ENCODE data around the gene KRT4.

KRT4 gene

GRCh38 chr12:52806169-52806811 is 7.6 kb downstream of the KRT4 start:
- Histone ChIP-seq H3K9me3 (ENCODE audit: control extremely low read depth in 1 of 5, control insufficient read depth in 4 of 5, insufficient read depth in 2 of 5, low read depth in 1 of 5, low read length in 4 of 5) (no peaks in the 10 kb centered on the region), H3K4me1 (ENCODE audit: control extremely low read depth in 1 of 4, control insufficient read depth in 4 of 4, insufficient read depth in 4 of 4, low read length in 3 of 4) (no peaks in the 10 kb centered on the region), H3K36me3 (ENCODE audit: control insufficient read depth in 4 of 4, insufficient read depth in 4 of 4, low read length in 3 of 4) (no peaks in the 10 kb centered on the region), H3K27me3 (replicated peaks in 2 of 5; ENCODE audit: control insufficient read depth in 4 of 5, insufficient read depth in 5 of 5, low read length in 4 of 5) (peaks cover 0 to 3% (median 0%) of the 10 kb centered on the region in 5 experiments), H3K4me3 (ENCODE audit: control insufficient read depth in 1 of 7, extremely low read depth in 1 of 7, insufficient read depth in 4 of 7, low read depth in 2 of 7, low read length in 6 of 7) (no peak overlapping the region), H3K27ac (ENCODE audit: insufficient read depth in 1 of 2, low read depth in 1 of 2, low read length in 2 of 2, poor library complexity in 1 of 2, severe bottlenecking in 2 of 2) (no peak overlapping the region)
- CTCF ChIA-PET, result no interaction called here
- DNase-seq, result no peak
- WGBS (ENCODE audit: insufficient coverage), result 100% methylated on average over 1 of the region's 3 CpGs
- POLR2A ChIA-PET, result no interaction called here

- POLR2A ChIA-PET, result no interaction called here
- CTCF ChIA-PET, result no interaction called here
- Histone ChIP-seq H3K27me3 (replicated peaks in 2 of 5; ENCODE audit: control insufficient read depth in 4 of 5, insufficient read depth in 5 of 5, low read length in 4 of 5) (peaks cover 0 to 2% (median 0%) of the 10 kb centered on the region in 5 experiments), H3K9me3 (ENCODE audit: control extremely low read depth in 1 of 5, control insufficient read depth in 4 of 5, insufficient read depth in 2 of 5, low read depth in 1 of 5, low read length in 4 of 5) (no peaks in the 10 kb centered on the region), H3K36me3 (ENCODE audit: control insufficient read depth in 4 of 4, insufficient read depth in 4 of 4, low read length in 3 of 4) (no peaks in the 10 kb centered on the region), H3K27ac (ENCODE audit: insufficient read depth in 1 of 2, low read depth in 1 of 2, low read length in 2 of 2, poor library complexity in 1 of 2, severe bottlenecking in 2 of 2) (no peak overlapping the region), H3K4me1 (ENCODE audit: control extremely low read depth in 1 of 4, control insufficient read depth in 4 of 4, insufficient read depth in 4 of 4, low read length in 3 of 4) (no peaks in the 10 kb centered on the region), H3K4me3 (ENCODE audit: control insufficient read depth in 1 of 7, extremely low read depth in 1 of 7, insufficient read depth in 4 of 7, low read depth in 2 of 7, low read length in 6 of 7) (no peak overlapping the region)
- 95% methylated on average over 3 of the region's 3 CpGs for WGBS (ENCODE audit: insufficient coverage)
- DNase-seq, result no peak
Measured at GRCh38 chr12:52805739-52806138, 8.2 kb downstream of the KRT4 start.

GRCh38 chr12:52805000-52805399 is 8.9 kb downstream of the KRT4 start:
- 50% methylated on average over 1 of the region's 1 CpG for WGBS (ENCODE audit: insufficient coverage)

GRCh38 chr12:52802442-52802841 is 11.5 kb downstream of the KRT4 start:
- H3K4me3 ChIP-seq (ENCODE audit: control insufficient read depth in 1 of 7, extremely low read depth in 1 of 7, insufficient read depth in 4 of 7, low read depth in 2 of 7, low read length in 6 of 7), result no peak overlapping the region
- WGBS (ENCODE audit: insufficient coverage), result 78% methylated on average over 6 of the region's 6 CpGs
- ChIA-PET CTCF (interaction anchor here (1.2 to 1.6 kb wide), 2 partner anchors 192 to 217 kb away, joined by 3 read pairs; no protein-coding TSS in a partner anchor), POLR2A (no interaction called here)
- H3K4me1 ChIP-seq (ENCODE audit: control extremely low read depth in 1 of 4, control insufficient read depth in 4 of 4, insufficient read depth in 4 of 4, low read length in 3 of 4), result no peaks in the 10 kb centered on the region
- no peak for DNase-seq
- no peaks in the 10 kb centered on the region for H3K9me3 ChIP-seq (ENCODE audit: control extremely low read depth in 1 of 5, control insufficient read depth in 4 of 5, insufficient read depth in 2 of 5, low read depth in 1 of 5, low read length in 4 of 5)
- no peaks in the 10 kb centered on the region for H3K36me3 ChIP-seq (ENCODE audit: control insufficient read depth in 4 of 4, insufficient read depth in 4 of 4, low read length in 3 of 4)
- no peaks in the 10 kb centered on the region for H3K27me3 ChIP-seq (replicated peaks in 2 of 5; ENCODE audit: control insufficient read depth in 4 of 5, insufficient read depth in 5 of 5, low read length in 4 of 5)
- H3K27ac ChIP-seq (ENCODE audit: insufficient read depth in 1 of 2, low read depth in 1 of 2, low read length in 2 of 2, poor library complexity in 1 of 2, severe bottlenecking in 2 of 2), result no peak overlapping the region

More at GRCh38 chr12:52805000-52805399, 8.9 kb downstream of the KRT4 start:
- Histone ChIP-seq H3K4me1 (ENCODE audit: control extremely low read depth in 1 of 4, control insufficient read depth in 4 of 4, insufficient read depth in 4 of 4, low read length in 3 of 4) (no peaks in the 10 kb centered on the region), H3K4me3 (ENCODE audit: control insufficient read depth in 1 of 7, extremely low read depth in 1 of 7, insufficient read depth in 4 of 7, low read depth in 2 of 7, low read length in 6 of 7) (no peak overlapping the region), H3K9me3 (ENCODE audit: control extremely low read depth in 1 of 5, control insufficient read depth in 4 of 5, insufficient read depth in 2 of 5, low read depth in 1 of 5, low read length in 4 of 5) (no peaks in the 10 kb centered on the region), H3K27ac (ENCODE audit: insufficient read depth in 1 of 2, low read depth in 1 of 2, low read length in 2 of 2, poor library complexity in 1 of 2, severe bottlenecking in 2 of 2) (no peak overlapping the region), H3K36me3 (ENCODE audit: control insufficient read depth in 4 of 4, insufficient read depth in 4 of 4, low read length in 3 of 4) (no peaks in the 10 kb centered on the region), H3K27me3 (replicated peaks in 2 of 5; ENCODE audit: control insufficient read depth in 4 of 5, insufficient read depth in 5 of 5, low read length in 4 of 5) (peaks cover 0 to 2% (median 0%) of the 10 kb centered on the region in 5 experiments)
- ChIA-PET POLR2A (no interaction called here), CTCF (interaction anchor here (0.6 kb wide), 1 partner anchor 235 kb away, joined by 5 read pairs; no protein-coding TSS in a partner anchor)
- DNase-seq, result peak in 2 of 3 donors; percentile 41 to 54

GRCh38 chr12:52801773-52802172 is 12.1 kb downstream of the KRT4 start:
- CTCF ChIA-PET, result interaction anchor here (1.2 to 1.6 kb wide), 2 partner anchors 191 to 216 kb away, joined by 3 read pairs; no protein-coding TSS in a partner anchor

GRCh38 chr12:52800259-52800917 is 13.5 kb downstream of the KRT4 start:
- Histone ChIP-seq H3K36me3 (ENCODE audit: control insufficient read depth in 4 of 4, insufficient read depth in 4 of 4, low read length in 3 of 4) (no peaks in the 10 kb centered on the region), H3K4me3 (ENCODE audit: control insufficient read depth in 1 of 7, extremely low read depth in 1 of 7, insufficient read depth in 4 of 7, low read depth in 2 of 7, low read length in 6 of 7) (no peak overlapping the region), H3K27me3 (replicated peaks in 2 of 5; ENCODE audit: control insufficient read depth in 4 of 5, insufficient read depth in 5 of 5, low read length in 4 of 5) (no peaks in the 10 kb centered on the region), H3K4me1 (ENCODE audit: control extremely low read depth in 1 of 4, control insufficient read depth in 4 of 4, insufficient read depth in 4 of 4, low read length in 3 of 4) (no peaks in the 10 kb centered on the region), H3K9me3 (ENCODE audit: control extremely low read depth in 1 of 5, control insufficient read depth in 4 of 5, insufficient read depth in 2 of 5, low read depth in 1 of 5, low read length in 4 of 5) (no peaks in the 10 kb centered on the region), H3K27ac (ENCODE audit: insufficient read depth in 1 of 2, low read depth in 1 of 2, low read length in 2 of 2, poor library complexity in 1 of 2, severe bottlenecking in 2 of 2) (no peak overlapping the region)
- no peak for DNase-seq
- 100% methylated on average over 1 of the region's 1 CpG for WGBS (ENCODE audit: insufficient coverage)
- ChIA-PET CTCF (interaction anchor here (1.1 kb wide), 1 partner anchor 8 kb away, joined by 3 read pairs; no protein-coding TSS in a partner anchor), POLR2A (interaction anchor here (0.6 kb wide), 1 partner anchor 55 kb away, joined by 4 read pairs; no protein-coding TSS in a partner anchor)

More at GRCh38 chr12:52801773-52802172, 12.1 kb downstream of the KRT4 start:
- Histone ChIP-seq H3K9me3 (ENCODE audit: control extremely low read depth in 1 of 5, control insufficient read depth in 4 of 5, insufficient read depth in 2 of 5, low read depth in 1 of 5, low read length in 4 of 5) (no peaks in the 10 kb centered on the region), H3K27ac (ENCODE audit: insufficient read depth in 1 of 2, low read depth in 1 of 2, low read length in 2 of 2, poor library complexity in 1 of 2, severe bottlenecking in 2 of 2) (no peak overlapping the region), H3K4me3 (ENCODE audit: control insufficient read depth in 1 of 7, extremely low read depth in 1 of 7, insufficient read depth in 4 of 7, low read depth in 2 of 7, low read length in 6 of 7) (no peak overlapping the region), H3K4me1 (ENCODE audit: control extremely low read depth in 1 of 4, control insufficient read depth in 4 of 4, insufficient read depth in 4 of 4, low read length in 3 of 4) (no peaks in the 10 kb centered on the region), H3K27me3 (replicated peaks in 2 of 5; ENCODE audit: control insufficient read depth in 4 of 5, insufficient read depth in 5 of 5, low read length in 4 of 5) (no peaks in the 10 kb centered on the region), H3K36me3 (ENCODE audit: control insufficient read depth in 4 of 4, insufficient read depth in 4 of 4, low read length in 3 of 4) (no peaks in the 10 kb centered on the region)
- no peak for DNase-seq
- POLR2A ChIA-PET, result no interaction called here
- 86% methylated on average over 3 of the region's 3 CpGs for WGBS (ENCODE audit: insufficient coverage)
